GM18951 (cell line): ENCODE measurements around the gene EXTL1.

Source experiments
- POLR2A ChIP-seq: IDR thresholded peaks from 4 replicates; pipeline ENCODE4 v1.6.1; 2011; ENCODE audit warnings: mild to moderate bottlenecking; ENCODE audit not compliant: insufficient read length, insufficient read depth; ENCODE audit errors: extremely low read depth
- in situ Hi-C: fragments of 300-500 bp; cut with MboI; formaldehyde crosslinking; loops from one replicate; pipeline ENCODE4 v1.12.0; 2022; ENCODE audit warnings: low sequenced_read_pairs, mixed read lengths, inconsistent platforms; ENCODE audit not compliant: unreplicated experiment

EXTL1 gene

GRCh38 chr1:26064553-26064952, 43.0 kb downstream of the EXTL1 start:
- in situ Hi-C loops: no loop called here
- no peak for TF ChIP-seq POLR2A

GRCh38 chr1:26066160-26066559, 44.6 kb downstream of the EXTL1 start:
- TF ChIP-seq POLR2A: no peak
- in situ Hi-C loops: no loop called here

- in situ Hi-C loops: no loop called here
These were observed 45.3 kb downstream of the EXTL1 start for GRCh38 chr1:26066857-26067256.

GRCh38 chr1:26067432-26067911, 45.9 kb downstream of the EXTL1 start, which contains the start of gene TRIM63:
Gene TRIM63, minus strand, starts transcription at chr1:26067630. Its CDS starts 136 bp downstream, at chr1:26067494.
- in situ Hi-C loops: no loop called here
- no peak for TF ChIP-seq POLR2A

More at GRCh38 chr1:26066857-26067256, 45.3 kb downstream of the EXTL1 start:
- no peak for TF ChIP-seq POLR2A

GRCh38 chr1:26069941-26070295, 48.3 kb downstream of the EXTL1 start:
- in situ Hi-C loops: no loop called here

GRCh38 chr1:26070296-26070962, 48.9 kb downstream of the EXTL1 start:
- in situ Hi-C loops: no loop called here
- no peak for TF ChIP-seq POLR2A

More at GRCh38 chr1:26069941-26070295, 48.3 kb downstream of the EXTL1 start:
- TF ChIP-seq POLR2A: no peak

GRCh38 chr1:26070963-26071342, 49.4 kb downstream of the EXTL1 start:
- no peak for TF ChIP-seq POLR2A
- in situ Hi-C loops: no loop called here

GRCh38 chr1:26072305-26072704, 50.7 kb downstream of the EXTL1 start:
- no peak for TF ChIP-seq POLR2A
- in situ Hi-C loops: no loop called here

- TF ChIP-seq POLR2A: no peak
- in situ Hi-C loops: no loop called here
These were observed 54.0 kb downstream of the EXTL1 start for GRCh38 chr1:26075421-26076144.

GRCh38 chr1:26077524-26077923, 55.9 kb downstream of the EXTL1 start:
- no peak for TF ChIP-seq POLR2A
- in situ Hi-C loops: no loop called here

- in situ Hi-C loops: no loop called here
These were observed 57.0 kb downstream of the EXTL1 start for GRCh38 chr1:26078286-26079177.

GRCh38 chr1:26079178-26079563, 57.6 kb downstream of the EXTL1 start:
- in situ Hi-C loops: no loop called here
- TF ChIP-seq POLR2A: no peak

More at GRCh38 chr1:26078286-26079177, 57.0 kb downstream of the EXTL1 start:
- TF ChIP-seq POLR2A: no peak
